B cell (primary cell): ENCODE measurements around the gene REC8. TPM values are rescaled to one million over a fixed set of nuclear protein-coding genes. Genes with fewer than 3 reads are reported as not detected.

Experiments used
- ATAC-seq: fragments of 200-7000 bp; cut with Tn5 transposase; one replicate; pipeline ENCODE4 v1.10.0; 2021; ENCODE audit warnings: low read depth, mild to moderate bottlenecking, moderate number of reproducible peaks, moderate library complexity
- CTCF ChIA-PET: fragments of 350-600 bp; sonication (Branson Sonifier 250); formaldehyde crosslinking; loops from one replicate; lab custom pipeline; 2021; ENCODE audit warnings: antibody characterized with exemption, inconsistent platforms; lab: Charles Lee
- POLR2A ChIA-PET: fragments of 350-600 bp; sonication (Branson Sonifier 250); formaldehyde crosslinking; loops from one replicate; lab custom pipeline; 2021; ENCODE audit warnings: antibody characterized with exemption; lab: Charles Lee
- DNase-seq: peaks from one replicate; pipeline ENCODE4 v3.0.0; 2013
- H2AFZ ChIP-seq: 2 replicates; pipeline ENCODE4 v1.6.1; 2012; ENCODE audit warnings: mild to moderate bottlenecking, low read depth, low read length; ENCODE audit not compliant: insufficient read depth, poor library complexity, severe bottlenecking
- H3K27ac ChIP-seq, 2 donors: 1 replicate in 1 of 2; 2 replicates in 1 of 2; pipeline ENCODE4 v1.5.1; 2012 to 2013; ENCODE audit warnings: low read length in 2 of 2, mild to moderate bottlenecking in 2 of 2, moderate library complexity in 1 of 2
- H3K27me3 ChIP-seq, 4 experiments: fragments of 200-600 bp in 1 of 4; sonication (generic) in 1 of 4; replicated peaks in 1 of 4; 1 replicate in 2 of 4; 2 replicates in 2 of 4; pipeline versions ENCODE4 v1.6.1 to v1.7.0; 2013 to 2016; ENCODE audit warnings: low read length in 3 of 4, mild to moderate bottlenecking in 2 of 4, mixed read lengths in 1 of 4, moderate library complexity in 1 of 4; ENCODE audit not compliant: insufficient read depth in 4 of 4, control insufficient read depth in 3 of 4; ENCODE audit errors: control extremely low read depth in 1 of 4
- H3K36me3 ChIP-seq, 2 experiments: replicated peaks in 1 of 2; 1 replicate in 1 of 2; 2 replicates in 1 of 2; pipeline versions ENCODE4 v1.6.1 to v1.7.1; 2013; ENCODE audit warnings: low read length in 1 of 2; ENCODE audit not compliant: insufficient read depth in 2 of 2, control insufficient read depth in 1 of 2; ENCODE audit errors: control extremely low read depth in 1 of 2, extremely low read depth in 1 of 2
- H3K4me1 ChIP-seq, 2 donors: fragments of 200-600 bp in 1 of 2; sonication (generic) in 1 of 2; 1 replicate in 1 of 2; 2 replicates in 1 of 2; pipeline versions ENCODE4 v1.5.1 to v1.6.1; 2013 to 2017; ENCODE audit warnings: low read length in 2 of 2; ENCODE audit not compliant: control insufficient read depth in 2 of 2, insufficient read depth in 2 of 2
- H3K4me2 ChIP-seq: replicated peaks from 2 replicates; pipeline ENCODE3; 2012; ENCODE audit warnings: mild to moderate bottlenecking, low read depth, low read length; ENCODE audit not compliant: poor library complexity, severe bottlenecking
- H3K4me3 ChIP-seq, 5 experiments: fragments of 200-600 bp in 1 of 5; sonication (generic) in 1 of 5; 1 replicate in 3 of 5; 2 replicates in 2 of 5; pipeline versions ENCODE4 v1.5.1 to v1.7.0; 2011 to 2016; ENCODE audit warnings: low read length in 4 of 5, mild to moderate bottlenecking in 4 of 5, low read depth in 2 of 5, control low read depth in 1 of 5, moderate library complexity in 1 of 5; ENCODE audit not compliant: insufficient read depth in 1 of 5; ENCODE audit errors: control extremely low read depth in 1 of 5, extremely low read depth in 1 of 5
- H3K79me2 ChIP-seq: fragments of 200-600 bp; sonication (generic); one replicate; pipeline ENCODE4 v1.6.0; 2016; ENCODE audit warnings: low read length; ENCODE audit not compliant: control insufficient read depth, insufficient read depth
- H3K9ac ChIP-seq: fragments of 200-600 bp; sonication (generic); 2 replicates; pipeline ENCODE4 v1.6.1; 2017; ENCODE audit warnings: mild to moderate bottlenecking, low read length, moderate library complexity
- H3K9me3 ChIP-seq, 3 donors: one replicate each; pipeline versions ENCODE4 v1.6.1 to v1.7.1; 2013; ENCODE audit warnings: low read length in 2 of 3; ENCODE audit not compliant: control insufficient read depth in 2 of 3, insufficient read depth in 1 of 3; ENCODE audit errors: control extremely low read depth in 1 of 3
- H4K20me1 ChIP-seq: 2 replicates; pipeline ENCODE4 v1.6.0; 2012; ENCODE audit warnings: mild to moderate bottlenecking, low read length; ENCODE audit not compliant: insufficient read depth, control insufficient read depth, poor library complexity, severe bottlenecking
- H3K27ac Mint-ChIP-seq: one replicate; pipeline ENCODE4 v1.8.0; 2021; ENCODE audit warnings: mixed read lengths
- H3K27me3 Mint-ChIP-seq: one replicate; pipeline ENCODE4 v1.8.0; 2021; ENCODE audit warnings: mixed read lengths
- H3K4me1 Mint-ChIP-seq: one replicate; pipeline ENCODE4 v1.8.0; 2021; ENCODE audit warnings: mixed read lengths
- H3K4me3 Mint-ChIP-seq: one replicate; pipeline ENCODE4 v1.8.0; 2021; ENCODE audit warnings: mixed read lengths
- H3K9me3 Mint-ChIP-seq: one replicate; pipeline ENCODE4 v1.8.0; 2022; ENCODE audit warnings: mixed read lengths; ENCODE audit not compliant: insufficient read depth
- CTCF ChIP-seq: fragments of 200-600 bp; IDR thresholded peaks from one replicate; pipeline ENCODE4 v1.8.0; 2022; ENCODE audit warnings: antibody characterized with exemption, mild to moderate bottlenecking
- EZH2 ChIP-seq: IDR thresholded peaks from 2 replicates; pipeline ENCODE4 v1.6.1; 2012; ENCODE audit warnings: borderline replicate concordance, low read depth, mild to moderate bottlenecking, moderate library complexity, low read length; ENCODE audit not compliant: insufficient read depth, poor library complexity, severe bottlenecking
- WGBS: methylation state at CpG from one replicate; pipeline ENCODE4 v1.1.5; 2013; ENCODE audit warnings: missing lambda C conversion rate; ENCODE audit not compliant: insufficient coverage; 5-methylcytosine and 5-hydroxymethylcytosine counted together
- intact Hi-C: fragments of 100-400 bp; cut with micrococcal nuclease; formaldehyde crosslinking; loops from one replicate; pipeline ENCODE4 v1.10.0; 2022
- polyA plus RNA-seq: library from polyadenylated mRNA; depleted of rRNA; stranded (reverse); fragments of >200 nt; gene quantifications from 2 replicates; pipeline ENCODE4 v1.2.3, GENCODE V29; 2012
- total RNA-seq, 2 donors: library from RNA; stranded (reverse); fragments of 120-200 nt in 1 of 2; gene quantifications; 1 replicate in 1 of 2; 2 replicates in 1 of 2; pipeline versions ENCODE4 v1.2.3 to v1.2.4, GENCODE V29; 2013 to 2022

REC8 gene
- total and polyA plus RNA-seq, 2 donors (not counting 1 experiment from before 2014, with no cell fraction given), result 34.0 to 62.1 TPM

DNA sequence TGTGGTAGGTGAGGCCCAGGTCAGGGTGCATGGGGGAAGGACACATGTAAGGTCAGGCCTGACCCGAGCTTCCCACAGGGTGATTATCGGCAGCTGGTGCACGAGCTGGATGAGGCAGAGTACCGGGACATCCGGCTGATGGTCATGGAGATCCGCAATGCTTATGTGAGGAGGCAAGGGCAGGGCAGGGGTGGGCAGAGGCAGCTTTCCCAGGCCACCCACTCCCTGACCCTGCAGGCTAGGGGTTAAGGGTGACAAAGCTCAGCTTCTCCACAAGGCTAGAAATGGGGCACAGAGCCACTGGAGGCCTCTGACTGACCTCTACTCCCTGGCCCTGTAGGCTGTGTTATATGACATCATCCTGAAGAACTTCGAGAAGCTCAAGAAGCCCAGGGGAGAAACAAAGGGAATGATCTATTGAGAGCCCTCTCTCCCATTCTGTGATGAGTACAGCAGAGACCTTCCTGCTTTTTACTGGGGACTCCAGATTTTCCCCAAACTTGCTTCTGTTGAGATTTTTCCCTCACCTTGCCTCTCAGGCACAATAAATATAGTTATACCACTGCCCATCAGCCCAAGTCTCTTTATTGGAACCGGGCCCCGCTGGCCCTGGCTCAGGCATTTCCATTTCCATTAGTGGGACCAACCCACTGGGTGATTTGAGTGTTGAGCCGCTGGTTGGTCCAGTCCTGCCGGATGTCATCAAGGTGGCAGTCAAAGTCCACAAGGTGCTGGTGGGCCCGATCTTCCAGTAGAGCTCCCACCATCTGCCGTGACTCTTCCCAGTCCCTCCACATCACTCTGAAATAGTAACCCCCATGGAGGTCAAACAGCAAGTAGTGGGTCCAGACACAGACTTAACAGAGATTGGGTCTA, 33.2 kb upstream of the REC8 start:
- DNase-seq (no peak), ATAC-seq (no peak)
- Mint-ChIP-seq H3K27ac (peak overlapping the region; percentile 47), H3K4me1 (peaks cover 58% of the 10 kb centered on the region), H3K9me3 (no peaks in the 10 kb centered on the region), H3K4me3 (peak overlapping the region; percentile 65), H3K27me3 (no peaks in the 10 kb centered on the region)
- ChIA-PET CTCF (interaction anchor here (0.7 to 4.6 kb wide), 5 partner anchors 14 to 195 kb away, joined by 3 to 43 read pairs (median 9); partner anchors contain the start of genes DCAF11, IRF9 and NRL), POLR2A (interaction anchor here (0.6 to 1.0 kb wide), 3 partner anchors 8 to 55 kb away, joined by 3 to 4 read pairs (median 3); partner anchors contain the start of genes DCAF11, NRL and PSME2)
- H3K79me2 ChIP-seq, result peaks cover 62% of the 10 kb centered on the region
- no peak overlapping the region for H3K4me2 ChIP-seq
- H3K27ac ChIP-seq, result no peak overlapping the region
- H3K27me3 ChIP-seq, result no peaks in the 10 kb centered on the region
- 95% methylated on average over 11 of the region's 13 CpGs for WGBS
- H3K9ac ChIP-seq, result no peak overlapping the region
- H2AFZ ChIP-seq, result no peak overlapping the region
- H3K4me3 ChIP-seq, result no peak overlapping the region
- peaks cover 0 to 34% of the 10 kb centered on the region in 2 experiments for H3K36me3 ChIP-seq
- H3K9me3 ChIP-seq, result no peaks in the 10 kb centered on the region
- peaks cover 16% of the 10 kb centered on the region for H4K20me1 ChIP-seq
- intact Hi-C loops, result no loop called here
- peaks cover 27 to 41% of the 10 kb centered on the region in 2 donors for H3K4me1 ChIP-seq
- TF ChIP-seq CTCF (no peak), EZH2 (no peak)
